Measurements from ENCODE around the gene PRKCA.

PRKCA gene

GRCh38 chr17:66461343-66461995, 159.1 kb downstream of the PRKCA start:
- Histone ChIP-seq H3K4me3 (no peak overlapping the region), H3K4me1 (peaks cover 0 to 7% (median 1%) of the 10 kb centered on the region in 4 donors), H3K36me3 (no peaks in the 10 kb centered on the region), H3K27ac (no peak overlapping the region), H3K9me3 (no peaks in the 10 kb centered on the region), H3K27me3 (no peaks in the 10 kb centered on the region)
- no peak for TF ChIP-seq CTCF (IDR thresholded peaks at IDR 0.05)
- intact Hi-C loops (cut with DNase I; ENCODE audit: low total_unique reads), result no loop called here
- no peak for DNase-seq

- intact Hi-C loops (cut with DNase I; ENCODE audit: low total_unique reads), result no loop called here
- no peak for DNase-seq
- Histone ChIP-seq H3K27me3 (no peaks in the 10 kb centered on the region), H3K4me1 (peaks cover 0 to 10% (median 2%) of the 10 kb centered on the region in 4 donors), H3K27ac (no peak overlapping the region), H3K36me3 (no peaks in the 10 kb centered on the region), H3K4me3 (no peak overlapping the region), H3K9me3 (no peaks in the 10 kb centered on the region)
- no peak for TF ChIP-seq CTCF (IDR thresholded peaks at IDR 0.05)
Observed at GRCh38 chr17:66462010-66462409, 159.6 kb downstream of the PRKCA start.

- Histone ChIP-seq H3K9me3 (no peaks in the 10 kb centered on the region), H3K4me3 (no peak overlapping the region), H3K4me1 (peaks cover 0 to 32% (median 11%) of the 10 kb centered on the region in 4 donors), H3K36me3 (no peaks in the 10 kb centered on the region), H3K27me3 (no peaks in the 10 kb centered on the region), H3K27ac (no peak overlapping the region)
- no peak for DNase-seq
- no peak for TF ChIP-seq CTCF (IDR thresholded peaks at IDR 0.05)
- intact Hi-C loops (cut with DNase I; ENCODE audit: low total_unique reads), result no loop called here
Observed at GRCh38 chr17:66464921-66465320, 162.5 kb downstream of the PRKCA start.

GRCh38 chr17:66465701-66466100, 163.3 kb downstream of the PRKCA start:
- no peak for TF ChIP-seq CTCF (IDR thresholded peaks at IDR 0.05)
- intact Hi-C loops (cut with DNase I; ENCODE audit: low total_unique reads), result no loop called here
- Histone ChIP-seq H3K4me1 (peaks cover 0 to 32% (median 11%) of the 10 kb centered on the region in 4 donors), H3K27ac (peak overlapping the region in 1 of 2 donors; percentile 20), H3K9me3 (no peaks in the 10 kb centered on the region), H3K27me3 (no peaks in the 10 kb centered on the region), H3K36me3 (no peaks in the 10 kb centered on the region), H3K4me3 (no peak overlapping the region)
- DNase-seq, result no peak

GRCh38 chr17:66466106-66466820, 163.8 kb downstream of the PRKCA start:
- TF ChIP-seq CTCF (IDR thresholded peaks at IDR 0.05), result no peak
- Histone ChIP-seq H3K4me1 (peaks cover 0 to 32% (median 11%) of the 10 kb centered on the region in 4 donors), H3K27ac (peak overlapping the region in 1 of 2 donors; percentile 20), H3K36me3 (no peaks in the 10 kb centered on the region), H3K4me3 (no peak overlapping the region), H3K9me3 (no peaks in the 10 kb centered on the region), H3K27me3 (no peaks in the 10 kb centered on the region)
- intact Hi-C loops (cut with DNase I; ENCODE audit: low total_unique reads), result no loop called here
- DNase-seq, result no peak

All from tibial artery (tissue), 4 donors.